GM21825 (cell line): ENCODE measurements around the gene PRRC2A.
"Not testable (repeated sequence)": the region's sequence is repeated elsewhere in the genome, so short reads cannot be mapped to it uniquely, and the experiment has no call there.

Experiments
- ATAC-seq: cut with Tn5 transposase; IDR thresholded peaks from one replicate; pipeline ENCODE4 v1.9.1; 2021; ENCODE audit warnings: mild to moderate bottlenecking, moderate library complexity; ENCODE audit not compliant: unreplicated experiment

PRRC2A gene

GRCh38 chr6:31585491-31585890, 35.0 kb upstream of the PRRC2A start:
- no peak for ATAC-seq

- no peak for ATAC-seq
Measured at GRCh38 chr6:31586008-31586407, 34.5 kb upstream of the PRRC2A start, which contains the start of gene LST1. LST1 (plus strand) TSS chr6:31586277; CDS start chr6:31587300, 1,023 bp downstream.

GRCh38 chr6:31586599-31587281, 33.8 kb upstream of the PRRC2A start:
- ATAC-seq = no peak

GRCh38 chr6:31587791-31588777, 32.4 kb upstream of the PRRC2A start:
- no peak for ATAC-seq

GRCh38 chr6:31588871-31589650, 31.5 kb upstream of the PRRC2A start:
- no peak for ATAC-seq

GRCh38 chr6:31590691-31591090, 29.8 kb upstream of the PRRC2A start:
- ATAC-seq = not testable (repeated sequence)

GRCh38 chr6:31592396-31592771, 28.1 kb upstream of the PRRC2A start:
- ATAC-seq = no peak

GRCh38 chr6:31597006-31597405, 23.5 kb upstream of the PRRC2A start:
- ATAC-seq = no peak

- ATAC-seq = no peak
Measured at GRCh38 chr6:31607317-31607716, 13.2 kb upstream of the PRRC2A start.

- ATAC-seq = no peak
Measured at GRCh38 chr6:31609519-31610406, 10.8 kb upstream of the PRRC2A start.

- no peak for ATAC-seq
Measured at GRCh38 chr6:31610968-31611367, 9.5 kb upstream of the PRRC2A start.

- no peak for ATAC-seq
Measured at GRCh38 chr6:31614075-31614619, 6.4 kb upstream of the PRRC2A start.

- no peak for ATAC-seq
Measured at GRCh38 chr6:31614684-31615578, 5.6 kb upstream of the PRRC2A start, which contains the start of gene AIF1. AIF1 (plus strand) TSS chr6:31615234; CDS start chr6:31615330, 96 bp downstream.

- ATAC-seq = no peak
Measured at GRCh38 chr6:31615748-31616147, 4.8 kb upstream of the PRRC2A start.

GRCh38 chr6:31617010-31617409, 3.5 kb upstream of the PRRC2A start:
- no peak for ATAC-seq

- ATAC-seq = peak; percentile 75
Measured at GRCh38 chr6:31619805-31620585, 520 bp upstream of the PRRC2A start.

- ATAC-seq = no peak
Measured at GRCh38 chr6:31621320-31621939, 915 bp downstream of the PRRC2A start.
